K562 (cell line): ENCODE measurements around the gene BBC3. TPM values are rescaled to one million over a fixed set of nuclear protein-coding genes. Genes with fewer than 3 reads are reported as not detected.

Experiments used
- DDX20 ChIP-seq: fragments of 450-650 bp; IDR thresholded peaks from 2 replicates; pipeline ENCODE4 v1.6.1; 2016; ENCODE audit warnings: missing genetic modification characterization, low read depth, mild to moderate bottlenecking, missing compliant biosample characterization, moderate library complexity
- FOXJ2 ChIP-seq: fragments of 200-800 bp; sonication (Bioruptor generic); IDR thresholded peaks from 2 replicates; pipeline ENCODE4 v1.6.1; 2016; ENCODE audit warnings: missing genetic modification characterization, missing compliant biosample characterization
- HDGF ChIP-seq: fragments of 450-650 bp; IDR thresholded peaks from 2 replicates; pipeline ENCODE4 v1.6.1; 2016
- HLTF ChIP-seq: fragments of 450-650 bp; IDR thresholded peaks from 2 replicates; pipeline ENCODE4 v1.6.1; 2016
- MEF2D ChIP-seq: conservative IDR thresholded peaks from 2 replicates; pipeline ENCODE4 v1.6.1; 2016; ENCODE audit warnings: low read depth, missing genetic modification characterization, missing compliant biosample characterization
- MLX ChIP-seq, 2 experiments: fragments of 450-650 bp in 1 of 2; sonication (generic) in 1 of 2; formaldehyde crosslinking; conservative IDR thresholded peaks; 2 replicates each; pipeline versions ENCODE4 v1.4.0 to v1.8.1; 2020 to 2022; ENCODE audit warnings: mild to moderate bottlenecking in 1 of 2, missing genetic modification reagents in 1 of 2
- MTF1 ChIP-seq: fragments of 250-450 bp; sonication (Bioruptor Pico); IDR thresholded peaks from 2 replicates; pipeline ENCODE4 v1.9.0; 2021; ENCODE audit warnings: moderate library complexity, mild to moderate bottlenecking, inconsistent platforms, borderline replicate concordance
- MXI1 ChIP-seq: IDR thresholded peaks from 2 replicates; pipeline ENCODE4 v1.6.1; 2011; ENCODE audit warnings: low read depth, mild to moderate bottlenecking, improper control_type of control experiment, low read length
- POLR2A ChIP-seq: fragments of 450-650 bp; conservative IDR thresholded peaks from 2 replicates; pipeline ENCODE4 v1.6.1; 2016
- PRPF4 ChIP-seq: fragments of 200-400 bp; formaldehyde crosslinking; IDR thresholded peaks from one replicate; pipeline ENCODE4 v1.6.1; 2017; ENCODE audit warnings: low read length, low read depth, mild to moderate bottlenecking; ENCODE audit not compliant: insufficient read depth, poor library complexity, severe bottlenecking
- PTRF ChIP-seq: fragments of 450-650 bp; IDR thresholded peaks from 2 replicates; pipeline ENCODE4 v1.6.1; 2016; ENCODE audit warnings: mild to moderate bottlenecking, missing genetic modification characterization, missing compliant biosample characterization
- RBM15 ChIP-seq: fragments of 200-400 bp; formaldehyde crosslinking; IDR thresholded peaks from 2 replicates; pipeline ENCODE4 v1.6.1; 2018; ENCODE audit warnings: mild to moderate bottlenecking, low read length, moderate library complexity; ENCODE audit not compliant: insufficient read depth
- RFX5 ChIP-seq: IDR thresholded peaks from 2 replicates; pipeline ENCODE4 v1.6.1; 2011; ENCODE audit warnings: low read depth, mild to moderate bottlenecking, improper control_type of control experiment, low read length
- SRSF7 ChIP-seq: fragments of 200-400 bp; formaldehyde crosslinking; optimal IDR thresholded peaks from 2 replicates; pipeline ENCODE3; 2017; ENCODE audit warnings: mild to moderate bottlenecking, low read depth, low read length
- TFAP4 ChIP-seq: sonication (generic); formaldehyde crosslinking; IDR thresholded peaks from 2 replicates; pipeline ENCODE4 v1.8.0; 2022; ENCODE audit warnings: missing genetic modification reagents, mild to moderate bottlenecking, moderate library complexity, borderline replicate concordance
- TGIF2 ChIP-seq: sonication (generic); formaldehyde crosslinking; IDR thresholded peaks from 2 replicates; pipeline ENCODE4 v1.8.1; 2022; ENCODE audit warnings: mild to moderate bottlenecking, missing genetic modification reagents, moderate library complexity
- ZNF274 ChIP-seq: IDR thresholded peaks from 2 replicates; pipeline ENCODE4 v1.6.1; 2011; ENCODE audit warnings: low read depth, mild to moderate bottlenecking, low read length, moderate library complexity, borderline replicate concordance
- ZNF75A ChIP-seq: fragments of 450-650 bp; formaldehyde crosslinking; IDR thresholded peaks from 2 replicates; pipeline ENCODE4 v1.4.0; 2020; ENCODE audit warnings: mild to moderate bottlenecking
- polyA plus RNA-seq, 8 experiments: library from polyadenylated mRNA; depleted of rRNA in 4 of 8; stranded (reverse) in 5 of 8; unstranded in 3 of 8; fragments of >200 nt; fragmentation: Nextera tagmentation in 2 of 8; fragmentation: Illumina TruSeq in 1 of 8; extraction: Ambion mirVana in 2 of 8; extraction: Trizol in 1 of 8; gene quantifications; 2 replicates each; pipeline versions ENCODE4 v1.2.1 to v1.2.3, GENCODE V29; 2011 to 2014; ENCODE audit warnings: inconsistent platforms in 1 of 8, missing spikeins in 1 of 8
- total RNA-seq, 7 experiments: library from RNA; depleted of rRNA in 6 of 7; stranded (reverse); fragments of >200 nt in 6 of 7; fragmentation: Illumina TruSeq in 2 of 7; extraction: Trizol in 2 of 7; gene quantifications; 2 replicates each; pipeline versions ENCODE4 v1.2.1 to v1.2.3, GENCODE V29; 2011 to 2021; ENCODE audit warnings: low replicate concordance in 1 of 7
- TF ChIP-seq, protein P1 (sequence below): fragments of 450-650 bp; IDR thresholded peaks from 2 replicates; pipeline ENCODE4 v1.6.1; 2014; ENCODE audit warnings: low read depth, mild to moderate bottlenecking, moderate library complexity, borderline replicate concordance
- TF ChIP-seq, protein P2 (sequence below): fragments of 450-650 bp; IDR thresholded peaks from 2 replicates; pipeline ENCODE4 v1.7.0; 2016; ENCODE audit warnings: borderline replicate concordance
- TF ChIP-seq, protein P3 (sequence below): sonication (generic); formaldehyde crosslinking; IDR thresholded peaks from 2 replicates; pipeline ENCODE4 v1.8.1; 2023; ENCODE audit warnings: mild to moderate bottlenecking, missing genetic modification reagents

Gene BBC3
- total and polyA plus RNA-seq, 9 of the 15 experiments (the other 6 are each of a cell fraction or from before 2014, with no cell fraction given) = 0.15 to 30.7 (median 4.8) TPM

DNA sequence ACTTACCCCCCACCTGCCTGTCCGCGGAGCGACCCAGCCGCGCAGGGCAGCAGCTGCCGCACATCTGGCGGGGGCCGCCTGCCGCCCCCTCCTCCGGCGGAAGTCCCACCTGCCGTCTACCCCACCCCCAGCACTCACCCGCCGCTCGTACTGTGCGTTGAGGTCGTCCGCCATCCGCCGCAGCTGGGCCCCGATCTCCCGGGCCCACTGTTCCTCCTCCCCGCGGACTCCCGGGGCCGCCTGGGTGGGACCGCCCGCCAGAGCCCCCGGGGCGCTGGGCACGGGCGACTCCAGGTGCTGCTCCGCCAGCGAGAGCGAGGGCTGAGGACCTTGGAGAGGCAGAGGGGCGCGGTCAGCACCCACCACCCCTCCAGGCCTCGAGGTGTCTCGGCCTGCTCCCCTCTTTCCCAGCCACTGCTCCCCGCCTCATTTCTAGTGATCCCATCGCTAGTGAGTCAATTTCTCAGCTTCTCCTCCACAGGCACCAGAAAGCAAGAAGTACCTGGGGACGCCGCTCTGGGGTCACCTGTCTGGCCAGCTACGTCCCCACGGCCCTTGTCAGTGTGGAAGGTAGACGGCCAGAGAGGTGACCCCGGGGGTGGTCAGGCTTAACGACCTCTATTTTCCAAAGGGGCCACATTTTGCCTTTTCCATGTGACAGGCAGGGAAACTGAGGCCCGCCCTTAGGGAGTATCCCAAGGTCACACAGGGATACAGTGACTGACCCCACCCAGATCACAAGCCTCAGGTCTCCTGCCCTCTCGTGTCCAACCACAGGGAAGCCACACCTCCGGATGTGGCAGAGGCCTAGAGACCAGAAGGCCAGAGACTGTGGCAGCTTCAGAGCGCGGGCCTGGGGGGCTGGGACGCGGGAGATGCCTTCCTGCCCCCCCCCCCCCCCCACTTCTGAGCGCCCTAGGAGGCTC, 4.3 kb downstream of the BBC3 start (continued):
- TF ChIP-seq TFAP4 (CRISPR knock-in tag) (peak; percentile 35; the same call in 1 of the 2 replicates), ZNF75A (CRISPR knock-in tag) (0 out of 2 replicates have a peak, but pooled peaks have one; percentile 31), ZNF274 (peak; percentile 42; the same call in 1 of the 2 replicates), POLR2A (peak; percentile 94), SRSF7 (peak; percentile 90), MLX (CRISPR knock-in tag; conservative IDR thresholded peaks at IDR 0.05) (no peak), HLTF (no peak; the same call in 1 of the 2 replicates), MEF2D (tag) (peak; percentile 27; the same call in 1 of the 2 replicates), RFX5 (no peak), RBM15 (peak; percentile 85; the same call in 1 of the 2 replicates), MTF1 (CRISPR knock-in tag) (no peak), PRPF4 (peak; percentile 97), MXI1 (no peak), PTRF (no peak), DDX20 (tag) (no peak), FOXJ2 (tag) (no peak), HDGF (no peak), TGIF2 (no peak)
- TF ChIP-seq, protein P1, sequence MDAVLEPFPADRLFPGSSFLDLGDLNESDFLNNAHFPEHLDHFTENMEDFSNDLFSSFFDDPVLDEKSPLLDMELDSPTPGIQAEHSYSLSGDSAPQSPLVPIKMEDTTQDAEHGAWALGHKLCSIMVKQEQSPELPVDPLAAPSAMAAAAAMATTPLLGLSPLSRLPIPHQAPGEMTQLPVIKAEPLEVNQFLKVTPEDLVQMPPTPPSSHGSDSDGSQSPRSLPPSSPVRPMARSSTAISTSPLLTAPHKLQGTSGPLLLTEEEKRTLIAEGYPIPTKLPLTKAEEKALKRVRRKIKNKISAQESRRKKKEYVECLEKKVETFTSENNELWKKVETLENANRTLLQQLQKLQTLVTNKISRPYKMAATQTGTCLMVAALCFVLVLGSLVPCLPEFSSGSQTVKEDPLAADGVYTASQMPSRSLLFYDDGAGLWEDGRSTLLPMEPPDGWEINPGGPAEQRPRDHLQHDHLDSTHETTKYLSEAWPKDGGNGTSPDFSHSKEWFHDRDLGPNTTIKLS = no peak
- TF ChIP-seq, protein P2, sequence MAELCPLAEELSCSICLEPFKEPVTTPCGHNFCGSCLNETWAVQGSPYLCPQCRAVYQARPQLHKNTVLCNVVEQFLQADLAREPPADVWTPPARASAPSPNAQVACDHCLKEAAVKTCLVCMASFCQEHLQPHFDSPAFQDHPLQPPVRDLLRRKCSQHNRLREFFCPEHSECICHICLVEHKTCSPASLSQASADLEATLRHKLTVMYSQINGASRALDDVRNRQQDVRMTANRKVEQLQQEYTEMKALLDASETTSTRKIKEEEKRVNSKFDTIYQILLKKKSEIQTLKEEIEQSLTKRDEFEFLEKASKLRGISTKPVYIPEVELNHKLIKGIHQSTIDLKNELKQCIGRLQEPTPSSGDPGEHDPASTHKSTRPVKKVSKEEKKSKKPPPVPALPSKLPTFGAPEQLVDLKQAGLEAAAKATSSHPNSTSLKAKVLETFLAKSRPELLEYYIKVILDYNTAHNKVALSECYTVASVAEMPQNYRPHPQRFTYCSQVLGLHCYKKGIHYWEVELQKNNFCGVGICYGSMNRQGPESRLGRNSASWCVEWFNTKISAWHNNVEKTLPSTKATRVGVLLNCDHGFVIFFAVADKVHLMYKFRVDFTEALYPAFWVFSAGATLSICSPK = no peak
- TF ChIP-seq, protein P3, sequence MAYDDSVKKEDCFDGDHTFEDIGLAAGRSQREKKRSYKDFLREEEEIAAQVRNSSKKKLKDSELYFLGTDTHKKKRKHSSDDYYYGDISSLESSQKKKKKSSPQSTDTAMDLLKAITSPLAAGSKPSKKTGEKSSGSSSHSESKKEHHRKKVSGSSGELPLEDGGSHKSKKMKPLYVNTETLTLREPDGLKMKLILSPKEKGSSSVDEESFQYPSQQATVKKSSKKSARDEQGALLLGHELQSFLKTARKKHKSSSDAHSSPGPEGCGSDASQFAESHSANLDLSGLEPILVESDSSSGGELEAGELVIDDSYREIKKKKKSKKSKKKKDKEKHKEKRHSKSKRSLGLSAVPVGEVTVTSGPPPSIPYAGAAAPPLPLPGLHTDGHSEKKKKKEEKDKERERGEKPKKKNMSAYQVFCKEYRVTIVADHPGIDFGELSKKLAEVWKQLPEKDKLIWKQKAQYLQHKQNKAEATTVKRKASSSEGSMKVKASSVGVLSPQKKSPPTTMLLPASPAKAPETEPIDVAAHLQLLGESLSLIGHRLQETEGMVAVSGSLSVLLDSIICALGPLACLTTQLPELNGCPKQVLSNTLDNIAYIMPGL (CRISPR knock-in tag) = no peak
